Endothelial cell of umbilical vein (primary cell): ENCODE measurements around the gene SNPH.

Experiments used
- CTCF ChIP-seq, 2 donors: IDR thresholded peaks; 1 replicate in 1 of 2; 2 replicates in 1 of 2; pipeline ENCODE4 v1.5.1; 2011; ENCODE audit warnings: low read length in 2 of 2, mild to moderate bottlenecking in 2 of 2, moderate library complexity in 2 of 2, control low read depth in 1 of 2, inconsistent platforms in 1 of 2, low read depth in 1 of 2; ENCODE audit not compliant: insufficient read depth in 1 of 2; ENCODE audit errors: extremely low read depth in 1 of 2
- EZH2 ChIP-seq: IDR thresholded peaks from 2 replicates; pipeline ENCODE4 v1.6.1; 2012; ENCODE audit warnings: borderline replicate concordance, low read depth, mild to moderate bottlenecking, moderate library complexity, low read length, inconsistent platforms; ENCODE audit not compliant: severe bottlenecking
- FOS ChIP-seq: IDR thresholded peaks from 2 replicates; pipeline ENCODE4 v1.6.1; 2011; ENCODE audit warnings: mild to moderate bottlenecking, low read length, moderate library complexity, borderline replicate concordance; ENCODE audit not compliant: insufficient read depth
- GATA2 ChIP-seq: IDR thresholded peaks from 2 replicates; pipeline ENCODE4 v1.7.0; 2011; ENCODE audit warnings: low read depth, mild to moderate bottlenecking, moderate library complexity, mixed read lengths, low read length; ENCODE audit not compliant: insufficient read length, insufficient read depth
- JUN ChIP-seq: IDR thresholded peaks from 2 replicates; pipeline ENCODE4 v1.6.1; 2011; ENCODE audit warnings: borderline replicate concordance, low read depth; ENCODE audit not compliant: insufficient read length, insufficient read depth
- MAX ChIP-seq: IDR thresholded peaks from 2 replicates; pipeline ENCODE4 v1.6.1; 2011; ENCODE audit not compliant: insufficient read depth, insufficient read length
- MYC ChIP-seq: IDR thresholded peaks from one replicate; pipeline ENCODE4 v1.6.1; 2011; ENCODE audit warnings: mild to moderate bottlenecking, low read depth, low read length
- POLR2A ChIP-seq: IDR thresholded peaks from 2 replicates; pipeline ENCODE4 v1.6.1; 2012; ENCODE audit warnings: low read depth, mild to moderate bottlenecking, control low read depth, low read length
- POLR2AphosphoS5 ChIP-seq: IDR thresholded peaks from 2 replicates; pipeline ENCODE4 v1.6.1; 2012; ENCODE audit warnings: low read depth, mild to moderate bottlenecking, control low read depth, low read length, moderate library complexity; ENCODE audit not compliant: insufficient read depth

- TF ChIP-seq POLR2A = no peak
- no peak for TF ChIP-seq MAX
- no peak for TF ChIP-seq CTCF (IDR thresholded peaks at IDR 0.05; ENCODE audit: extremely low read depth in 1 of 2, insufficient read depth in 1 of 2, low read depth in 1 of 2, low read length in 2 of 2)
- no peak for TF ChIP-seq EZH2
- TF ChIP-seq JUN = no peak
- TF ChIP-seq MYC = no peak
- no peak for TF ChIP-seq POLR2AphosphoS5
- TF ChIP-seq FOS = no peak
- no peak for TF ChIP-seq GATA2
Observed at GRCh38 chr20:1320902-1321653, 55.0 kb downstream of the SNPH start.
